GM18907 (cell line): ENCODE measurements around the gene KIF1A.

Source experiments
- ATAC-seq: cut with Tn5 transposase; IDR thresholded peaks from one replicate; pipeline ENCODE4 v1.9.1; 2021; ENCODE audit warnings: mild to moderate bottlenecking, moderate library complexity; ENCODE audit not compliant: unreplicated experiment

The KIF1A gene

DNA sequence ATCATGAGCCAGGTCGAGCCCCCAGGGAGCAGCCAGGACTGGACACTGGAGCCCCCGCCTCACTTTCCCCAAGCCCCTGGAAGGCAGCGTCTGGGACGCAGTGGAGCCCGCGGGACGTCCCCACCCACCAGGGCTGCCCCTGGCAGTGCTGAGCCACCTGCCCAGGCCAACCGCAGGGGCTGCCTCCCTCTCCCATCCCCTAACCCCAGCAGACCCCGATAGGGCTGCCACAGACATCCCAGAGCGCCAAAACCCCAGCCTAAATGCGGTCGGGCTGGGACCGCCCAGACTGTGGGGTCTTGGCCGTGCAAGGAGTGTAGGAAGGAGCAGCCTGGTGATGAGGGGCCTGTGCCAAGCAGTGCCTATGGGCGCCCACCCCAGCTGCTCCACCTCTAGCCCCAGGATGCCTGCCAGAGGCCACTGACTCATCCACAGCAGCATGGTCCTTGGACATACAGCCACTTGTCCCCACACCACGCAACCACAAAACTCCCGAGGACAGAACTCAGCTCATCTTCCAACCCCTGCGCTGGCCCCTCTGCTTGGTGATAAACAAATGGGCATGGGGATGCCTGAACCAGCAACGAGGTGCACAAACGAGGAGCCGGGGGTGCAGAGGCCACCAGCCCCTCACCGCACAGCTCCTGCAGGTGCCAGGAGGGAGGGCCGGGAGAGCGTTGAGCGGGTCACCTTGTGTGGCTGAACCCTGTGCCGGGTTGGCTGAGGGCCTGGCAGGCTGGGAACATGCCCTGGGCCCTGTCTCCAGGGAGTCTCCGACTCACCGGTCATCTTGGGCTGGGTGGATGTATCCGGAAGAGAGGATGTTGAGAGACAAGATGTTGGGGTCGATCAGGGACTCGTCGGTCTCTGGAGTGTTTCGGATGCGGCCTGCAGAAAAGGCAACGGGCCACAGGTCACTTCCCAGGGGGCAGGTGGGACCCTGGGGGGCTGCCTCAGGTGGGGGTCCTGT, 83.5 kb downstream of the KIF1A start:
- ATAC-seq, result no peak

DNA sequence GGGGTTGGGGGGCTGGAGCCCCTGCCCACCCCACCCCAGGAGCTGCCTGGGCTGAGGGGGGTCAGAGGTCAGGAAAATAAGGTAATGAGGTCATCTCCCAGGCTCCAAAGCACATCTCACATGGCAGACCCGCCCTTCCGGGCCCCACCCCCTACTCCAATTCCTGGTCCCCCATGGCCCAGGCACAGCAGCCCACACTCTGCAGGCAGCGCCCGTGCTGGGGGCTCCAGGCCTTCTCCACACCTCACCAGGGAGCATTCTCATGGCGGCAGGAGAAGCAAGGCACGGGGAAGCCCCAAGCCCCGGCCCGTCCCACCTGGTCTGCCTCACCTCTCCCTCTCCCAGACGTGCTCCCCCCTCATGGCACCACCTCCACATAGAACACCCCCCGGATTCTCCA, 84.5 kb downstream of the KIF1A start:
- ATAC-seq, result no peak

DNA sequence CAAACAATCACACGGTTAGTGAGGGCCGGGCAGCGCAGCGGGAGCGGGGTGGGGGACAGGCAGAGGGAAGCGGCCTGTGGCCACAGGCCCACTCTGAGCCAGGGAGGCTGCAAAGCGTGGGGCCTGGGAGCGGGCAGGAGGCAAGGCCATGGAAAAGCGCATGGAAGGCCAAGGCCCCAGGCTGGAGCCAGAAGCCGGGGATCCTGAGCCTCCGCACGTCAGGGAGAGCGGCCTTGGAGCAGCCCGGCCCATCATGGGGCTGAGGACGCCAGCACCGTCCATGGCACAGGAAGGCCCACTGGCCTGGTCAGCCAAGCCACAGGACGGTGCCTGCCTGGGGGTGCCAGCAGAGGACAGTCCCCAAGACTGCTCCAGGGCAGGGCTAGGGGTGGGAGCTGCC, 85.3 kb downstream of the KIF1A start:
- ATAC-seq, result no peak

DNA sequence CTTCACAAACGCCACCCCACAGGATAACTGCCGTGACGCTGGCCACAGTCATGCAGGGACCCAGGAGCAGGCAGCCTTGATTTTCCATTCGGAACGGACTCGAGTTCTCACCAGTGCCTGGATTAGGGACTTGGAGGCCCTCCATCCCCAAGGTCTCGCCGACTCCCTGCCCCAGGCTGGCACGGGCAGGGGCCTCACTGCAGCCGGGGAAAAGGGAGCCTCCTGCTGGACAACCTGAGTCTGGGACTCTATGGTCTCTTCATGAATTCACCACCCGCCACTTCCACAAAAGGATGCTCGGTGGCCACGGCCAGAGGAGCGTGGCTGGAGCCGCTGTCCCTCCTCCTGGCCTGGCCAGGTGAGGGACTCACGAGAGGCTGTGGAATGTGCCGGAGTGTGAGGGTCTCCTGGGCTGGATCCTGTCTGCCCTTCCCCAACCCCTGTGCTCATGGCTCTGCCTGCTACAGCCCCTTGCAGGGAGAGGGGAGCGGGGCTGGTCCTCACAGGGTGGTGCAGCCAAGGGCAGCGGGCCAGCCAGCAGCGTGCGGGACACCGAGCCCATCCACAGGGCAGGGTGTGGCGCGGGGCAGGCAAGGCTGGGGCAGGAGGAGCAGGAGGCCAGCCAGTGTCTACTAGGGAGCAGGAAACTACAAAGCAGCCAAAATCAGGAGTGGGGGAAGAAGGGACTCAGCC, 86.1 kb downstream of the KIF1A start:
- ATAC-seq, result no peak

DNA sequence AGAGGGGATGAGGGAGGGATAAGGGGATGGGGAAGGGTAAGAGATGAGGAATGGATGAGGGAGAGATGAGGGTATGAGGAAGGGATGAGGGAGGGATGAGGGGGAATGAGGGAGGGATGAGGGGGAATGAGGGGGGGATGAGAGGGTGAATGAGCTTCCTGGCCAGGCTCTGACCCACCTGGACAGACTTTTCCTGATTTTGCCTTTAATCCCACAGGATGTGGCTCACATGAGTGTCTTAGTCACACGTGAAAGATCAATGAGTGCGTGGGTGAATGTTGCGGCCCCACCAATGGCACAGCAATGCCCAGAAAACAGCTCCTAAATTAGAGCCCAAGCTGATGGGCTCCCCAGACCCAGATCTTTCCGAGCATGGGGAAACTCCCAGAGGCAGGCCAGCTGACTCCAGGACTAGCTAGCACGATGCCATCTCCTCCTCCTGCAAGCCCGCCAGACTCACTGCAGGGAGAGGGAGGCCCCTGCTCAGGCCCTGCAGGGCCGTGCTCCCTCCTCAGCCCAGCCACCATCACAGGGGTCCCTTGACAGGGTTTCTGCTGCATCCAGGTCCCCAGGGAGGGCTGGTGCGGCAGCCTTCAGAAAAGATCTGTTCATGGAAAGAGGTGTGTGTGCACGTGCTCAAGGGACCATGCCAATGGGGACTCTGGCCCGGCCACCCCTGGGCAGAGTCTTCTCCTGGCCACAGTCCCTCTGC, 87.0 kb downstream of the KIF1A start:
- no peak for ATAC-seq

DNA sequence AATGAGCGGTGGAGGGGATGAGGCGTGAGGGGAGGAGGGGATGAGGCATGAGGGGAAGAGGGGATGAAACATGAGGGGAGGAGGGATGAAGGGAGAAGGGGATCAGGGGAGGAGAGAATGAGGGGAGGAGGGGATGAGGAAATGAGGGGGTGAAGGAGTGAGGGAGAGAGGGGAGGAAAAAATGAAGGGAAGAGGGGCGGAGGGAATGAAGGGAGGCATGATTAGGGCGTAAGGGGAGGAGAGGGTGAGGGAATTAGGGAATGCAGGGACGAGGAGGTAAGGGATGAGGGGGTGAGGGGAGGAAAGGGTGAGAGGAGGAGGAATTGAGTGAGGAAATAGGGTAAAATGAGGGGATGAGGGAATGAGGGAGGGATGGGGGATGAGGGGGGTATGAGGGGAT, 87.8 kb downstream of the KIF1A start:
- ATAC-seq, result no peak

DNA sequence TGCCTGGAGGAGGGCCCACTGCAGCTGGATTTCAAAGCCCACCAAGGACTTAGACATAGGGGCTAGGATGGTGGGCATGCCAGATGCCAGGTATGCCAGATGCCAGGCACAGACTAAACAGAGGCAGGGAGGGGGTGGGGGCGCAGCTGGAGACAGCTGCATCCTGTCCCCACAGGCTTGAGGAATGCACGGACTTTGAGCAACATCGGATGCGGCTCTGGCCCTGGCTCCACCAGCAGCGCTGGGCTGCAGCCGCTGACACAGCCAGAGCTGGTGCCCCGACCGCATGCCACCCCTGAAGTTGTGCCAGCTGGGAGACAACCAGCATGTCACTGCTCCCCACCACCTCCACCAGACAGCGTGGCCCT, 88.9 kb downstream of the KIF1A start:
- no peak for ATAC-seq

DNA sequence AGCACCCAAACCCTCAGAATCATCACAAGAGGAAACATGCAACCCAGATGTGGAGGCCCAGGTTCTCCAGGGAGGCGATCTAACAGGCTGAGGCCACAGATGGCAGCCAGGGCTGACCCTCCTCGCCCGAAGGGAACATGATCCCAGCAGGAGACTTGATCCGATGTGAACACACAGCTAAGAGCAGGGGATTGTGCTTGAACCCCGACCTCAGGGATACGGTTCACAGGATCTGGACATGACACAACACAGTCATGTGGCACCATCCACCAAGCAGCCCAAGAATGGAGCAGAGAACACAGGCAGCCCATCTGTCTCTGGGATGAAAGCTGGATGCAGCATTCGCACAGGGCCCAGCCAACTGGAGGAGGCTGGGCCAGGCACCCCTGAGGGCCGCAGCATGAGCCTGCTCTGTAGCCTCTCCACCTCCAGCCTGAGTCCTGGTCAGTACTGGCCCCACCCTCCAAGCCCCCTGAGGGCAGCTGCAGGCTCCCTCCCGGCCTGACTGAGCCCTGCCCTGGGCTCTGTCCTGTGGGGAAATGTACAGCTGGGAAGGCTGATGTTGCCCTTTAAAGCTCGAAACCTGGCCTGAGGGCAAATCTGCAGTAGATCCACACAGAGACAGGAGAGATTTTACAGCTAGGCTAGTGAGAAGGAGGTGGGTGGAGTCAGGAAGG, 89.4 kb downstream of the KIF1A start:
- no peak for ATAC-seq

DNA sequence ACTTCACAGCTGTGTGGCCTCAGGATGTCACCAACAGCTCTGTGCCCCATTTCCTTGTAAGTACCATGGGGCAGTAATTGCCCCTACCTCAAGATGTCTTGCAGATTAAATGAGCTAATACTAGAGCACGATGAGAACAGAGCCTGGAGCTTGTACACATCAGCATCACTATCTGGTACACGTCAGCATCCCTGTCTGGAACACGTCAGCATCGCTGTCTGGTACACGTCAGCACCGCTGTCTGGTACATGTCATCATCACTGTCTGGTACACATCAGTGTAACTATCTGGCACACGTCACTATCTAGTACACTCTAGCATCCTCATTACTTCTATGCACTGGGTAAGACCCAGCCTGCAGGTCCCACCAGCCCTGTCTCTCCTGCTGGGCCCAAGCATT, 91.2 kb downstream of the KIF1A start:
- ATAC-seq, result no peak

DNA sequence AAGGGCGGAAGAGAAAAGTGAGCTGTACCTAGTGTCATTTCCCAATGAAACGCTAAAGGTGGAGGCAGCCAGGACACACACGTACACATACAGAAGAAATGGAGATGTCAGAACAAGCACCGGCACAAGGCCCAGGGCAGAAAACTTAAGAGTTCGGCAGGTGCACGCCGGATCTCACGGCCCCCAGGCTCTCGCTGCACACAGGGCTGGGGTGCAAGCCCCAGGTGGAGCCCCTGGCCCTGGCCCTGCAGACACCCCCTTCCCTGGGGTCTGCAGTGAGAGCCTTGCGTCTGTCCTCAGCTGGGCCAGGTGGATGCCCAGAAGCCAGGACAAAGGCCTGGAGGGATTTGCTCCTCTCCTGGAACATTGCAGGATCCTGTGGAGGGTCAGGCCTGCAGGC, 91.7 kb downstream of the KIF1A start:
- no peak for ATAC-seq

DNA sequence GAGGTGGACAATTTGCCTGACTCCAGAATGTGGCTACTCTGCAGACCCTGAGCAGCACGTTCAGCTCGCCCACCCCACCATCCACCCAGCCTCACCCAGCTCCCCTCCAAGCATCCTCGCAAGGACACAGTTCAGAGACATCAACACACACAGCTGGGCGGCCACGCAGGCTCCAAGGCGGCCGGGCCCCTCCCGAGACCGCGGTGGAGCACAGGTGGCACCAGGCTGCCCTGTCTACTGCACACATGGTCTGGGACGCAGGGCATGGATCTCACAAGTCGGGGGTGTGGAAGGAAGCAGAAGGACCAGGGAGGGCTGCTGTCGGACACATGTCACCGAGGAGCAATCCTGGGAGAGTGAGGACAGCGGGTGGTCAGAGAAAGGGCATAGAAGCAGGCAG, 92.1 kb downstream of the KIF1A start:
- no peak for ATAC-seq

DNA sequence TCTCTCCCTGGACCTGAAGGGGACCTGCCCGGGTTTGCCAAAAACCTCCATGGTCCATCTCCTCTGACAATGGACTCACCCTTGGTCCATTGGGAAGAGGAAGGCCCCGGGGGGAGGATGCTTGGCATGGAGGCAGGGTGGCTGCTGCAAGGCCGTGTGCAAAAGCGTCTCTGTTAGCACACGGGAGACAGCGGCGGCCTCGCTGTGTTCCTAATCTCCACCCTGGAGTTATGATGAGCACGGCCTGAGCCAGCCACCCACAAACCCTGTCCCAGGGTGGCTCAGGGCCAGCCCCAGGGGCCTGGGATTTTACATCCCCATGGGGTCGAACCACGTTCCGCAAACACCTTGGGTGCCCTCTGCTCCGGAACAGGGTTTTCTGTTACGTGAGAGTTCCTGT, 92.6 kb downstream of the KIF1A start:
- no peak for ATAC-seq

DNA sequence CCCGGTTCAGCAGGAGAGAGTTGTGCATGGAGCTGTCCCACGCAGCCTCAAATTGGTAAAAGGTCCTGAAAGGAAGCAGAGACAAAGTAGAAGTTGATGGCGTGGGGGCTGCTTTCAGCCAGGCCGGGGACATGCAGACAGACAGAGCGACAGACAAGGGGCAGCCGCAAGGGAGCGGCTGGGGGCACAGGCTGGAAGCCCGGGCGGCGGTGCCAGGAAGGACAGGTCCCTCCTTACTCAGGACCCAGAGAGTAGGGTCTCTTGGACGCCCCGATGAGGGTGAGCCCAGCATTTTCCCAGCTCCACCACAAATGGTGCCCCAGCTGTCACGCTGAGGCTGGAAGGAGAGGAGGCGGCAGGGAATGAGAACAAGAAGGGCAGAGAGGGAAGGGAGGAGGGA, 93.1 kb downstream of the KIF1A start:
- no peak for ATAC-seq

DNA sequence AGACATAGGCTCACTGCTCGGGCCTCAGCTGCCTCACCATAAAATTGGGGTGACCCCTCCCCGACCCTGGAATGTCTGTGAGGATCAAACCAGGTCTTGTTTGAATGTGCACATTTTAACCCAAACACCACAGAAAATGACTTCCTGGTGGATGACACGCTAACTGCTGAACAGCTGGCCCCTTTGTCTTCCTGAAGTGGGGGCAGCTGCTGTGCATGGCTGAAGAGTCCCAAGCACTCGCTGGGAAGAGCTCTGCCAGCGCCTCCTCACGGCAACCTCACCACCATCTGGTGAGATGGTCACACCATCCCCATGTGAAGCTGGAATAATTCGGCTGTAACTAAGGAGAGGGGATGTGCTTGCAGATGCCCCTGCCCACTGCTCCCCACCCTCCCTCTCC, 94.3 kb downstream of the KIF1A start:
- no peak for ATAC-seq

DNA sequence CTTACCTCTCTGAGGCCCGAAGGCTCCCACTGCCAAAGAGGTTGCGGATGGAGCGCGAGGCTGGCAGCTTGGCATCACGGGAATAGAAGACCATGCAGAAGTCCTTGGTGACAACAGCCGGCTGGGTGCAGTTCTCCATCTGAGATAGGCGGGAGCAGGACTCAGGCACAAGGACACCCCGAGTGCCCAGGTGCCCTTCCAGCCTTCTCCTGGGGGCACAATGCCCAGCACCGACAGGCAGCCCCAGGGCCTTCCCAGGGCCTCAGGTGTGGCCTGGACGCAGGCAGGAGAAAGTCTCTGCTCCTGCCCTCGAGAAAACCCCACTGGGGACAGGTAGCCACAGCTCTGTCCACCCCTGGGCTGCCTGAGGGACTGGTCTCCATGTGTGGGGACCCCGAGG, 94.8 kb downstream of the KIF1A start:
- ATAC-seq, result no peak

DNA sequence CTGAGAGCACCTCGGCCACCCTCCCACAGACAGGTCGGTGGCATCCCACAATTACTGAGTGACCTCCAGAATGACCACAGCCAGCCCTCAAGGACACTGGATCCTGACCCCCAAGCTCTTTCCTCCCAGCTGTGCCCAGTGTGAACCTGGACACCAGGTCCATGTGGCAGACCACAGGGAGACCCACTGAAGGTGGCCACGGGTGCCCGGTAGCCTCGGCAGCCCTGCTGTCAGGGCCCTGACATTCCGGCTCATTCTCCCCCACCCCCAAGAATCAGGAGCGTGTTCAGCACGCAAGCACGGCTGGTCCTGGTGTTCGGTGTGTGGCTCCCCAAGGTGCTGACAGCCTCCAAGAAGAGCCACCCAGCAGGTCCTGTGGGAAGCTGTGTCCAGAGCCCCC, 95.6 kb downstream of the KIF1A start:
- no peak for ATAC-seq

DNA sequence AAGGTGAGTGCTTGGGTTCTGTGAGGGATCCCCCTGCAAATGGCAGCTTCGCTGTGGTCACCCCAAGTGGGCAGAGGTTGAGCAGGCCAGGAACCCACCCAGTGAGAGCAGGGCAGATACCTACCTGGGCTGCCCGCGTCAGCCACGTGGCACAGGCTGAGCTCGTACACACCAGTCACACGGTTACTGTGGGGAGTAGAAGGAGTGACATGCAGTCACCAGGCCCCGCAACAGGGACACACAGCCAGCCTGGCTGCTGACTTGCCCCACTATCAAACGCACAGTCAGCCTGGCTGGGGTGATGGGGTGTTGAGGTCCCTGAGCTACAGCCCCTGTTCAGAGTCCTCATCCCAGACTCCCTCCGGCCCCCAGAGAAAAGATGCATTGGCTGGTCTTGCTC, 96.2 kb downstream of the KIF1A start:
- no peak for ATAC-seq

DNA sequence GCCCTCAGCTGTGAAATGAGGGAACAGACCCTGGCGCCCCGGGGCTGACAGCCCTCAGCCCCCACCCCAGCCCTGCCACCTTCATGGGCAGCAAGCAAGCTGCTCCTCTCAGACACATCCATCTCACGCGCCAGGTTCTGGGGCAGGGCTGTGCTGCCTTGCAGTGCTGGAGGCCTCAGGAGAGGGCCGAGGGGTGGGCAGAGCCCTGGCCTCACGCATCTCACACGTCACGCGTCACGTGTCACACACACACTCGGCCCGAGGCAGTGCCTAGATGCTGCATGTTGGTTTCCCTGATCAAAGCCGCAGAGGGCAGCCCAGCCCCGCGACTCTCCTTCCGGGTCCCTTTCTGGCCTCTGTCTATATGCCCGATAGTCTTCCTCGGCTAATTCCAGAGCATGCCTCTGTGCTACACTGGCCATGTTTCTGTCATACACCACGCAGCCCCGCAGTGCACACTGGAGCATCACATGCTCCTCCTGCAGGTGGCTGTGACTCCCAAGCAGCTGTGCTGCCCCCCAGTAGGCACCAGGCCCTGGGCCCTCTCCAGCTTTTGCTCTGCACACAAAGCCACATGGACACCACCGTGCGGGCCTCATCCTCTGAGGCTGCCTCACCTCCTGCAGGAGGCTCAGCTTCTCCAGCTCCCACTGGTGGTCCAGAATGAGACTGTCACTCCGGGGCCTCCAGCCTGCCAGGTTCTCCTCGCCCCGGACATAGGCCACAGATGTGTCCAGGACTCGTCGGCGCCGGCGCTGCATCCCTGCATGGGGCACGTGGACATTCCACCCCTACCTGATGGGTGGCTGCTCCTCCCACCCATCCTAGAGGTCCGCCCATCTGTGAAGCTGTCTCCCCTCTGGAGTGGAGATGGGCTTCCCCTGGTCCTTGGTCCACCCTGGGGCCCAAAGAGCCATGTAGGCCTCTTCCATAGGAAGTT, 97.0 kb downstream of the KIF1A start:
- no peak for ATAC-seq

DNA sequence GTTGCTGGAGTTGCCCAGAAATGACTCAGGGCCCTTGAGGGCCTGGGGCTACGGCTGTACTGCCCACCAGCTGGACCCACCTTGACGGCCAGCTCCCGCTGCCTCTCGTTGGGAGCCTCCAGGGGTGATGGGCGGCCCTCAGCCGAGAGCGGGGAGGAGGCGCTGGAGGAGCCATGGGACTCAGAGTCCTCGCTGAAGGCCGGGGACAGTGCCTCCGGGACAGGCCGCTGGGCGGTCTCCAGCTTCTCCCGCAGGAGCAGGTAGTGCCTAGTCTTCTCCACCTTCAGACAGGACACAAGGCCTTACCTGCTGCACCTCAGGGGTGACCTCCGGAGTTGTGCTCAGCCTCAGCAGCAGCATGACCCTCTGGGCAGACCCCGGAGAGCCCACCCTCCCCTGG, 97.6 kb downstream of the KIF1A start:
- ATAC-seq, result no peak

DNA sequence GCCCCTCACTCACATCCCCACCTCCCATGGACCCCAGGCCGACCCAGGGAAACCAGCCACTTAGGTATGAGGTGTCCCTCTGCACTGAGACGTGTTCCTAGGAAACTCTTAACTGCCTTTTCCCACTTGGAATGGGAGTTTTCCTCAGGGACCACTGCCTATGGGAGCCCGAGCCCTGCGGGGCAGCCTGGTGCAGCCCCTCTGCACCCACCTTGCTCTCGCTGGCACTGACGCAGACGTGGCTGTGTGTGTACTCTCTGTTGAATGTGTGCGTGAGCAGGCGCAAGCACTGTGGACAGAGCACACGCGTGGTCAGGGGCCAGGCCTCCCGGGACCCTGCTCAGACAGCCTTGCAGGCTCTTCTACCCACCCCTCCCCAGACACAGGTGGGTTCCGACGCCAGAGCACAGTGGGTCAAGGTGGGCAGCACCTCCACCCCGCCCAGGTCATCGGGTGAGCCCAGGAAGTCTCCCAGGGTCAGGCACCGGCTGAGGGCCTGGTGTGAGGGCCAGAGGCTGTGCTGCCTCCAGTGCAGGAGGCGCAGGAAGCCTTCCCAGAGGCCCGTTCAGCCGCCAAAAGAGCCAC, 98.3 kb downstream of the KIF1A start:
- no peak for ATAC-seq
